GM19240 (cell line): ENCODE data around the gene GRIK2.
"Not testable (repeated sequence)": the region's sequence is repeated elsewhere in the genome, so short reads cannot be mapped to it uniquely, and the experiment has no call there.

ENCODE experiments used
- DNase-seq: peaks from one replicate; pipeline ENCODE4 v3.0.0; 2011; ENCODE audit warnings: low spot score; ENCODE audit not compliant: insufficient read length

Gene GRIK2

DNA sequence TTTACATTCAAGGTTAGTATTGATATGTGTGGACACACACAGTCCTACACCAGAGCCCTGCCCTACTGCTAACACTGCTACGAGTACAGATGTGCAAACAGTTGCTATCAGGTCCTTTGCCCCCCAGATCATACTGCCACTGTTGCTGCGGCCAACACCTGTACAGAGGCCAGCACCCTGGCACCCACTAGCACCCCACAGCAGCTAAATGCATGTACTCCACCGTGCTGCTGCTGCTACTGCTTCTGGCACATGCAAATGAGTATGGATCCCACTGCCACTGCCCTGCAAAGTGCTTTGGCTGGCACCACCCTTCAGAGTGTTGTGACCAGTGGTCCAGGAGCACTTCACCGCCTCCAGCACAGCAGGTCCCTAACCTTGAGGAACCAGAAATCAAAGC lies 621.9 kb downstream of the GRIK2 start:
- DNase-seq: no peak

DNA sequence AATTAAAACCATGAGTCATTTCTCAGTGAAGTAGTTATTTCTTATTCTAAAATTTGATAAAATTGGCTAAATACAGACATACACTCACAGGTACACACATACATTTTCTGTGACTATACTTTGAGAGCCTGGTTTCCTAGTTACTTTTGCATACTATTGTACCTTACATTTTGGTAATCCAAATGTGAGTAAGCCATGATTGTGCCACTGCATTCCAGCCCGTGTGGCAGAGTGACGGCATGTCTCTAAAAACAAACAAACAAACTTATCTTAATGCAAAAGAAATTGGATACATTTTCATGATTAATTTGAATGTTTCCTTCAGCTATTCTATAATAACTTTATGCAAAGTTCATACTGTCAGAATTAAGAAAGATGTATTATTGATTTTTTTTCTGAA lies 628.8 kb downstream of the GRIK2 start:
- no peak for DNase-seq

GRCh38 chr6:102022803-102023202 lies 629.3 kb downstream of the GRIK2 start:
- DNase-seq: no peak

DNA sequence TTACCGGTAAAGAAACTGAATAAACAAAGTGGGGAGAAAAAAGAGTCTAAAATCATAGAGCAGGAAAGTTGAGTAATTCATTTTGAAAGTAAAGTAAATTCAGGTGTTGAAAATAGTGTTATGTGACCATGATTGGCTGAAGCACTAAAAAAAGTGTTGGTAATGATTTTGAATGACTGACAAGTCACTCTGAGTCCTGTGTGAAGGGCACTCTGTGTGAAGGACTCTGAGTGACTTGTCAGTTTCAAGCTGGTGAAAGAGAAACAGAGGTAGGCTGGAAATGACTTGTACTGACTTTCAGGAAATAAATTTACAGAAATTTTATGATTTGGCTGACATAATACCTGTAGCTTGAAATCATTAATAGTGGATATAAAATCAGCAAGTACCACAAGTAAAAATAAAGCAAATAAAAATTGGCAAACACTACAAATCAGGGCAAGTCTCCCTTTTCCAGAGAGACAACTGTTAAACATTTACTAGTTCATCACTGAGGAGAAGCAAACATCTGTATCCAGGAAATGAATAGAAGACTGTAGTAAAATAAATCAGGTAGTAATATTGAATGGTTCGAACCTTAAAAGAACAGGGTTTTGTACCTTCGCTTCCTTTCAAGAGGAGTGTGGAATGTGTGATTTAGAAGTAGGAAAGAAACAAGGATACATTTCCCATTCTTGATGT lies 630.6 kb downstream of the GRIK2 start:
- no peak for DNase-seq

GRCh38 chr6:102026649-102027048 lies 633.1 kb downstream of the GRIK2 start:
- DNase-seq: no peak

DNA sequence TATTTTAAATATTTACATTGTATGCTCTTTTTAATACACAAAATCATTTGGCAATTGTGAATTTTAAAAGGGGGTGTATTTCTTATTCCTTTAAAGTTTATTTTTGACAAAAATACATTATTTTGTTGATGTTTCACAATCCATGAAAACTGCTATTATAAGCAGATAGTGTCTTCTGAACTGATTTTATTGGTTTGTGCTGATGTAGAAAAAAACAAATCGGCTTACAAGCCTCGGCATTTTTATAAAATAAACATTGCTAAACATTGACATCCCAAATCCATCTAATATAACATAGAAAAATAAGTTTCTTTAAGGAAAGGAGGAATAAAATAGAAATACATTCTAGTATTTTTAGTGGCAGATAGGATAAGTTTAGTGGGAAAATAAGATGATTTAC lies 634.7 kb downstream of the GRIK2 start:
- DNase-seq: no peak

DNA sequence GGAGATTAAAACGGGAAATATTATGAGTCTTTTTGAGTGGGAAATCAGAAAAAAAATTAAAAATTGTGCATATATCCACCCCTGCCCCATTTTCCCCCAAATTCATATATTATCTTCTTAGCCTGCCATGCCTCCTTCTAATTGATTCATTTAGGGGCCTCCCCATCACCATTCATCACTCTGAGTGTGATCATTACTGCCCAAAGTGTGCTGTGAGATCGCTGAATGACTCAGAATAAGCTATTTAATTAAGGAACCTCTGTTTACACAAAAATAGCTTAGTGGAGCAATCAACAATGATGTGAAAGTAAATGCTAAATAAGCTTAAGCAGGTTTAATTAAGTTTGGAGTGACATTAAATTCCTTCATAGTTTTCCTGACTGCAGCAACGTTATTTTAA lies 645.5 kb downstream of the GRIK2 start:
- DNase-seq: no peak

GRCh38 chr6:102039441-102039840 lies 645.9 kb downstream of the GRIK2 start:
- DNase-seq: no peak

DNA sequence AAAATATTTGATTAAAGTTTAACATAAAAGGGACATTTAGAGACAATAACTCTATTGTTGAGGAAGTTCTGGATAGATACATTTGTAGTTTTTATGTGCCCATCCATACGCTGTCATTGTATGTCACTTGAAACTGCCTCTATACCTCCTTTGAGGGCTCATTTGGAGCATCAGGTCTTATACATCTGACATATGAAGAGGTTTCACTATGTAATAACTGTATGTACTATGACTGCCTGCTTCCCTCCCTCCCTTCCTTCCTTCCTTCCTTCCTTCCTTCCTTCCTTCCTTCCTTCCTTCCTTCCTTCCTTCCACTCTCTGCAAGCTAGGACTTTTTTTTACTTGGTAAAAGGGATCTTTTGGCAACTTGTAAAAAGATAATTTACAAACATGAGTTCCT lies 657.5 kb downstream of the GRIK2 start:
- DNase-seq: no peak

- no peak for DNase-seq
Measured at GRCh38 chr6:102051720-102052119, 658.2 kb downstream of the GRIK2 start.

GRCh38 chr6:102064142-102064541 lies 670.6 kb downstream of the GRIK2 start:
- no peak for DNase-seq

DNA sequence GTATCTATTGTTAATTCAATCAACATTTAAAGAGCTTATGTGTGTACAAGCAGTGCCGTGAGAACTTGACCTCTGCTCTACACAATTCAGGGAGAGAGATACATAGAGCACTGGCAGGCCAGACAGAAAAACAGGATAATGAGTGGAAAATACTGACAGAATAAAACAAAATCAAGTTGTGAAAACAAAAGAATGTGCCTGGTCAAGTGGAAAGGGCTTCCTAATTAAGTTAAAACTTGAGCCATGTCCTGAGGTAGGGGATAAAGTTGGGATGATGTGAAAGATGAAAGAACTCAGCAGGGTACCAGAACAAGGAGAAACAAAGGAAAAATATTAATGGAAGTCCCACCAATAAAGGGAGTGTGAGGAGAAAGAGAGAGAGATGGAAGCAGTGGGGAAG lies 672.8 kb downstream of the GRIK2 start:
- no peak for DNase-seq

- no peak for DNase-seq
Measured at GRCh38 chr6:102068349-102068929, 674.9 kb downstream of the GRIK2 start.

GRCh38 chr6:102075539-102075938 lies 682.0 kb downstream of the GRIK2 start:
- DNase-seq: no peak

DNA sequence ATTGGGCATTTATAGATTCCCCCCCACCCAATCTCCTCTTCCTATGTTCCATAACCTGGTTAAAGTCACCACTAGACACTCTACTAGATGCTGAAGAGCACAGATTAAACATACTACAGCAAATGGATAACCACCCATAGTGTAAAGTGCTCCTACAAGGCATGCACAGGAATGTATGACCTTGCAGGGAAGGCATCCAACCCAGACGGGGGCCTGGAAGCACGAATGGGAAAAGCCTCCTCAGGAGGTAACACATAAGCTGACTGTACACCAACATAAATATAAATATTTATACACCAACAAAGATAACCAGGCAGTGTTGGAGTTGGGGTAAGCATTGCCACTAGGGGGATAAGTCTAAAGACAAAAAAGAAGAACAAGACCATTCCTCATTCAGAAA lies 691.7 kb downstream of the GRIK2 start:
- no peak for DNase-seq

DNA sequence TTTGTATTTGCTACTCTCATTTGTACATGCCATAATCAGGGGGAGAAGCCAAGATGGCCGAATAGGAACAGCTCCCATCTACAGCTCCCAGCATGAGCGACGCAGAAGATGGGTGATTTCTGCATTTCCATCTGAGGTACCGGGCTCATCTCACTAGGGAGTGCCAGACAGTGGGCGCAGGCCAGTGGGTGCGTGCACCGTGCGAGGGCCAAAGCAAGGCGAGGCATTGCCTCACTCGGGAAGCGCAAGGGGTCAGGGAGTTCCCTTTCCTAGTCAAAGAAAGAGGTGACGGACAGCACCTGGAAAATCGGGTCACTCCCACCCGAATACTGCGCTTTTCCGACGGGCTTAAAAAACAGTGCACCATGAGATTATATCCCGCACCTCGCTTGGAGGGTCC lies 694.7 kb downstream of the GRIK2 start:
- DNase-seq: not testable (repeated sequence)

DNA sequence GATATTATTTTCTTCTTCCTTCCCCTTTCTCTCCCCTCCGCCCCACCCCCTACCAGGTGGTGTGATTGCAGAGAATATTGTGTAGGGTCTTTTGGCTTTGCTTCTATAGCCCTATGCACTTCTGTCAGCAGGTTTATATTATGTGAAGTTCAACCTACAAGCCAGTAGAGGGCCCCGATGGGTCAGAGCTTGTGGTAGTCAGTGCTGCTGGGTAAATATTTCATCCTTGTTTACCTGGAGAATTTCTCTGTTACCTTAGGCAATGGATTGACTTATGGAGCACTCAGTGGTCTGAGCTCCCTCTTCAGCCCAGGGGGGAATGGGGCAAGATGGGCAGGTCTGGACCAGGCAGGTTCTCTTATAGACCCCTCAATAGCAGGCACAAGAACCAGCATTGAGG lies 720.9 kb downstream of the GRIK2 start:
- DNase-seq: no peak

DNA sequence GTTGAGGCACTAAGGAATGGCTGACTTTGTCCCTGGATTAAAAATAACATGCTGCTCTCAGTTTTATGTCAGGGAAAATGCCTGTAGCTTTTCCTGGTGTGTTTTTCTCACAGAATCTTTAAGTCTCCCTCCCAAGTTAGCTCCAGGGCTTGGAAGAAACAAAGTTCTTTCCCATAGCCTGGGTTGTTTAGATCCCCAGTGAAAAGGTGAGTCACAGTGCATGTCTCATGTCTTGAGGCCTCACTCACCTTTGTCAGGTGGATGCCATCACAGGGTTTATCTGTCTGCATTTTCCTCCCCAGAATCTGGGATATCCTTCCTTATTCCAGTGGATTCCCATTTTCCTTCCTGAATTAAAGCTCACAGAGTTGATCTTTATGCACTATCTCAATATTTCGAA lies 722.4 kb downstream of the GRIK2 start:
- DNase-seq: no peak

DNA sequence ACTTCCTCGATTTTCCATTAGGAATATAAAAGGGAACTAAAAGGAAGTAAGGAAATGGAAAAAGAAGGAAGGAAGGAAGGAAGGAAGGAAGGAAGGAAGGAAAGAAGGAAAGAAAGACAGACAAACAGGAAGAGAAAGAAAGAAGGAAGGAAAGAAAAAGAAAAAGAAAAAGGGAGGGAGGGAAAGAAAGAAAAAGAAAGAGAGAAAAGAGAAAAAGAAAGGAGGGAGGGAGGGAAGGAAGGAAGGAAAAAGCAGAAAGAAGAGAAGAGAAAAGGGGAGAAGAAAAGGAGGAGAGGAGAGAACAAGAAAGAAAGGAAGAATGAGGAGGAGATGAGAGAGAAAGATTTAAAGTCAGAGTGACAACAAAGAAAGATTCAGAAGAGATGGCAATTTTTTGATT lies 724.5 kb downstream of the GRIK2 start:
- DNase-seq: no peak
